Activated gamma-delta T cell treated with anti-CD3 and anti-CD28 coated beads, Interleukin-2, amount 50 U/mL, for 16 hours (primary cell): ENCODE data around the gene MEPCE.

Experiments
- DNase-seq: peaks from one replicate; pipeline ENCODE4 v3.0.0-alpha.2; 2020; ENCODE audit warnings: low read depth

Gene MEPCE

GRCh38 chr7:100464210-100464660 lies 34.6 kb downstream of the MEPCE start, which contains the start of gene SPACDR:
TSS of gene SPACDR (minus strand) at chr7:100464260. CDS start at chr7:100464025, 235 bp downstream.
- no peak for DNase-seq

- no peak for DNase-seq
Observed at GRCh38 chr7:100464791-100465190, 35.2 kb downstream of the MEPCE start.

- DNase-seq: no peak
Observed at GRCh38 chr7:100465299-100465698, 35.7 kb downstream of the MEPCE start.

- no peak for DNase-seq
Observed at GRCh38 chr7:100465702-100466311, 36.2 kb downstream of the MEPCE start.

GRCh38 chr7:100466653-100467605 lies 37.3 kb downstream of the MEPCE start:
- DNase-seq: no peak

- DNase-seq: no peak
Observed at GRCh38 chr7:100467638-100468373, 38.2 kb downstream of the MEPCE start.

- DNase-seq: peak; percentile 81
Observed at GRCh38 chr7:100469227-100470044, 39.8 kb downstream of the MEPCE start.

GRCh38 chr7:100471021-100471420 lies 41.4 kb downstream of the MEPCE start:
- no peak for DNase-seq

- no peak for DNase-seq
Observed at GRCh38 chr7:100472121-100472851, 42.7 kb downstream of the MEPCE start.

GRCh38 chr7:100472854-100473499 lies 43.3 kb downstream of the MEPCE start:
- no peak for DNase-seq

- DNase-seq: no peak
Observed at GRCh38 chr7:100475549-100475948, 45.9 kb downstream of the MEPCE start.

- DNase-seq: no peak
Observed at GRCh38 chr7:100476101-100476780, 46.6 kb downstream of the MEPCE start.

GRCh38 chr7:100476903-100477870 lies 47.6 kb downstream of the MEPCE start:
- no peak for DNase-seq

GRCh38 chr7:100477871-100478267 lies 48.2 kb downstream of the MEPCE start:
- DNase-seq: no peak

GRCh38 chr7:100478958-100479660 lies 49.5 kb downstream of the MEPCE start, which contains the start of gene TSC22D4:
TSS of gene TSC22D4 (minus strand) at chr7:100479214. CDS start at chr7:100478038, 1,176 bp downstream.
- DNase-seq: peak; percentile 86

- no peak for DNase-seq
Observed at GRCh38 chr7:100481466-100481865, 51.8 kb downstream of the MEPCE start.

- DNase-seq: no peak
Observed at GRCh38 chr7:100482728-100483089, 53.1 kb downstream of the MEPCE start.
